HPDE6-E6E7 (cell line): ENCODE data around the gene LCE1E.
A peak's percentile ranks its signal among the peaks of the same experiment; 100 is the strongest.

Experiments used
- DNase-seq: peaks from one replicate; pipeline ENCODE4 v3.0.0; 2011; ENCODE audit warnings: missing footprints; ENCODE audit errors: extremely low spot score

LCE1E gene

DNA sequence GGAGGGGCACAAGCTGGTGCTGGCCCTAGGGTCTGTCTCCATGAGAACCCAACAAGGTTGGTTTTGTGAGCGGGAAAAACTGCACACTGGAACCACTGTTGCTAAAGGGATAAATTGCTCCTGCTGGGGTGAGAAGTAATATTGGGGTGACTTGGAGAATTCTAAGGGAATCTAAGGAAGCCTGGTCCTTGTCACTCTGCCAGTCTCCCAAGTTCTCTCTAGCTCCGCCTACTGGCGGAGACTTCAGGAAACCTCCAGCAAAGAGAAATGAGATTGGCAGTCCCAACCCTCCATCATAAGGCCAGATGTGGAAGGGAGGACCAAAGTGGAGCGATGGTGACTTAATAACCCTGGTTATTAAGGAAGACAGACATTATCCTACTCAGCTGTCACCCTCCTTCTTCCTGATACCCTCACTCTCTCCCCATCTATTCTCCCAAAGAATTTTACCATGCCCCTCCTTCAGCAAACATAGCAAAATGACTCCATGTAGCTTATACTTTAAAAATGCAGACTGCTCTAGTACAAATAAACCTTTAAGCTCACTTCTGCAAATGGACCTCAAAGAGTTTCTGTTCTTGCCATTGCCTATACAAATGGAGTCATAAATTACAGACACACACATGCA, 8.4 kb upstream of the LCE1E start:
- DNase-seq: no peak

DNA sequence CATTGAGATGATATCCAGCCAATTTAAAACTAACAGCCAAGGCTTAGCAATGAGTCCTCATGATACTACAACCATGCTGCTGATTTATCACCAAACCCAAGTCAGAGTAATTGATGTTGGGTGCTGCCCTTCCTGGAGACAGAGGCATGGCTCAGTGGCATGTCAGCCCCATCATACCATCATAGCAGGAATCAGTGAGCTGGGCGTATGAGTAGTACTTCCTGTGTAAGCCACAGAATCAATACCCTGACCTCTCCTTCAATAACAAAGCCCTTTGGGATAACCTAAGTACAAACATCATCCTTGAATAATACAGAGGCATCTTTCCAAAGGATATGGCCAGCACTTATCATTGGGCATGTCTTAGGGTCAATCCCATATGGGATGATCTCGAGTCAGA, 3.0 kb upstream of the LCE1E start:
- no peak for DNase-seq

DNA sequence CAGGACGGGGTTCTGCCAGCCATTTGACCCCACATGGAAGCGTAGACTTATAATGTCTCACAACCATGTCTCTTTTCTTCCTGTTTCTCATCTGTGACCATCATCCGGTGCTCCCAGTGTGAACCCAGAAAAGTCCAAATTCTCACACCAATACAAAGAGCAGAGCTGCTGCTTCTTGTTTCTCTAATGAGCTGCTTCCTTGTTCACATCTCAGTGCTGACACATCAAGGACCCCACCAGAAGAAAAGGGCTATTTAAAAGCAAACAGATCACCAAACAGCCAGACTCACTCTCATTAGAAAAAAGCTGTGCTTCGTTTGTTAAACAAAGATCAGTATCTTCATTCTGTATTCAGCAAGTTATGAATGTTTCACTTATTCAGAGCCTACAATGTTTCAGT, 9.6 kb downstream of the LCE1E start:
- DNase-seq: no peak

DNA sequence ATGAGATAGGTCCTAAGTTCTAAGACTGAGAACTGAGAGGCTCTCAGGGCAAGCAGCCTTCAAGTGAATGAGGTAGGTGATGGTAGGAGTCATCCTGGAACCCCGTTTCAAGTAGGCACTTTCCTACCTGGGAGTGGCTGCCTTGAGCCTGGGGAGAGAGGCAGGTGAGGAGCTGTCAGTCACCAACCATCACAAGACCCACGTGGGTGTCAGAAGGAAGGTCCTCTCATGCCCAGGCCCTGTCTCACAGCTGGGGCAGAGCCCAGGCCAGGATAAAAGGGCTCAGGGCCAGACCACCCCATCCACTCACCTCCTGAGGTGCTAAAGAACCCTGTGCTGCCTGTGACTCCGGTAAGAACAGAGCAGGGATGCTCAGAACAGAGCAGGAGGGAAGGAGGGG, 10.4 kb downstream of the LCE1E start, which contains the start of gene LCE1D:
Gene LCE1D (plus strand): TSS at position 301 of the 400 bp plus-strand sequence. CDS start 1,074 bp downstream, outside the sequence.
- DNase-seq: no peak

DNA sequence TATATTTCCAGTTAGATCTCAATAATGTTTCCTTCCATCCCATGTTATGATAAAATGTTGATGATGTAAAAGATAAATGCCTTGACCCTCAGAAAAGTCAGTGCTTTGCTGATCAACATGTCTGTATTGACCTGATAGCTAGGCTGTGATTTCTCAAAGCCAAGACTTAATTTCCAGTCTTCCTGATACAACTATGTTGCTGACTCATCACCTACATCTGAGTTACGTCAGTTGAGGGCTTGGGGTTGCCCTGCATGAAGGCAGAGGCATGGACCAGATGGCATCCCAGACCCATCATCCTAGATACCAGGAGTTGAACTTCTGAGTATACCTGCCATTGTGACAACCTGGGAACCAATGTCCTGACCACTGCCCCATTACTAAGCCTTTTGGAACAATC, 15.3 kb downstream of the LCE1E start:
- no peak for DNase-seq

DNA sequence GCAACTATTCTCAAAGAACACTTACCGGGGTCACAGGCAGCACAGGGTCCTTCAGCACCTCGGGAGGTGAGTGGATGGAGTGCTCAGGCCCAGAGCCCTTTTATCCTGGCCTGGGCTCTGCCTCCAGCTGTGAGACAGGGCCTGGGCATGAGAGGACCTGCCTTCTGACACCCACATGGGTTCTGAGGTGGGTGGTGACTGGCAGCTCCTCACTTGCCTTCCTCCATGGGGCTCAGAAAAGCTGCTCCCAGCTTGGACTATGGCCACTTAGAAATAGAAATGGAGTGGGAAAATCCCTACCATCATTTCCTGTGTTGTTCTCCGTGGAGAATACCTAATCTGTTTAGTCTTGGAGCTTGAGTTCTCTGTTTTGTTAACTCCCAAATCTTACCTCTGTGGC, 20.5 kb downstream of the LCE1E start, which contains the start of gene LCE1C:
Gene LCE1C (minus strand): TSS at position 76 of the 400 bp plus-strand sequence. CDS start 1,173 bp downstream, outside the sequence.
- DNase-seq: no peak

DNA sequence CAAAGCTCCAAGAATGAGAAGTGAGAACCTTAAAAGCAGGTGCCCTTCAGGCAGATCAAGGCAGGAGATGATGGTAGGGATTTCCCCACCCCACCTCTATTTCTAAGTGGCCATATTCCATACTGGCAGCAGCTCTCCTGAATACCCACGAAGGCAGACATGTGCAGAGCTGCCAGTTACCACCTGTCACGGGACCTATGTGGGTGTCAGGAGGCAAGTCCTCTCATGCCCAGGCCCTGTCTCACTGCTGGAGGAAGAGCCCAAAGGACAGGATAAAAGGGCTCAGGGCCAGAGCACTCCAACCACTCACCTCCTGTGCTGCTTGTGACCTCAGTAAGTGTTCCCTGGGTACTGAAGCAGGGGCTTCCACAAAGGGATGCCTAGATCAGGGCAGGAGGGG, 25.0 kb downstream of the LCE1E start:
- DNase-seq: peak; percentile 28

DNA sequence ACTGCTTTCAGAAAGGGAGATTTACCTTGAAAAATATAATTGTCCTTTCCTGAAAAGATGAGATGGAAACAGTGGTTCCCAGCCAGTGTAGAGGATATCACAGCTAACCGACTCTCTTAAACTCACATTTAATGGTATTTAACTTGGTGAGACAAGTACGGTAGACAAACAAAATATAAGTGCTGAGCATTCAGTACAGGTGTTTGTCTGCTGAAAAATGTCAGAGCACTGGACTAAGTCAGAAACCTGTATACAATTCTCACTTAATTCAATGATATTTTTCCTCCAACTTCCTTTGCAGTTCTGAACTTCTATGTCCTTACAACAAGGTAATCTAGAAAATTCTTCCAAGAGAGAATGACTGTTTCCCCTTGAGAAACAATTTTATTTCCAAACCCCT, 25.6 kb downstream of the LCE1E start, which contains the start of gene LCE1B:
Gene LCE1B (plus strand): TSS at position 301 of the 400 bp plus-strand sequence. CDS start 476 bp downstream, outside the sequence.
- no peak for DNase-seq

DNA sequence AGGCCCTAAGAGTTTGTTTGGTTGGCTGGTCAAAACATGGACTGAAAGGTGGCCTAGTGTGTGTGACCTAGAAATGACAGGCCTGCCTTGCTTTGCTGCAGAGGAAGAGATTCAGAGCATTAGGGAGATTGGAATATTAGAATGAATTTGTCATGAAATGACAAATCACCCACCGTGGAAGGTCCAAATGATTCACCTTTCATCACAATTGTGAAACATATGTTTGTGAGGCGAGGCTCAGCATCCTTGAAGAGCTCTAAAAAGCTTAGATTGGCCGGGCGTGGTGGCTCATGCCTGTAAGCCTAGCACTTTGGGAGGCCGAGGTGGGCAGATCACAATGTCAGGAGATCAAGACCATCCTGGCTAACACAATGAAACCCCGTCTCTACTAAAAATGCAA, 31.3 kb downstream of the LCE1E start:
- DNase-seq: no peak

DNA sequence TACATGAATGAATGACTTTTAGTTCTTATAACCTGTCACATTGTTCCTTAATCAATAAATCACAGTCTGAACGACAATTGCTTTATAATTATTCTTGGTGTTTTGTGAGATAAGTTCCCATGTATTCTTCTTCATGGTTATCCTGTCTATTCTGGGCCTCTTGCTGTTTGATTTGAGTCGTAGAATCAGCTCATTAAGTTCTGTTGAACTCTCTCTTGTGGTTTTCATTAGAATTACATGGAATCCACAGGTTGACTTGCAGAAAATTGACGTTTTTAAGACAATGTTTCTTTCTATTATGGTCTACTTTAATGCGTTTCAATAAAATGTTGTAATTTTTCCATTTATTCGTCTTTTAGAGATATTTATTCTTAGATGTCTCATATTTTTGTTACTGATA, 37.2 kb downstream of the LCE1E start:
- no peak for DNase-seq

DNA sequence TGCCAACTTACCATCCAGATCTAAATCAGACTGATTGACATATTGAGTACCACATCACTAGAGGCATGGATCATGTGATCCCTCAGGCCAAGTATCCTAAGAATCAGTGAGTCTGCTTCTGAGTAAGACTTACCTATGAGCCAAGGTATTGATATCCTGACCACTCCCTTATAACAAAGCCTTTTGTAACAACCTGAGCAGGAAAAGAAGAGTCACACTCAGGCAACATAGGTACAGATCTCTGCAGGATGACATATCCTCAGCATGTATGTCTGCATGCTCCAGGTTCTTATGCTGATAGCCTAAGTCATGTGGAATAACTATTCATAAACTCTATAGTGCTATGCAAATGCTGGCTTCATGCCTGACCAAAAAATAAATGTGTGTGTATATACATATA, 38.9 kb downstream of the LCE1E start:
- DNase-seq: no peak

DNA sequence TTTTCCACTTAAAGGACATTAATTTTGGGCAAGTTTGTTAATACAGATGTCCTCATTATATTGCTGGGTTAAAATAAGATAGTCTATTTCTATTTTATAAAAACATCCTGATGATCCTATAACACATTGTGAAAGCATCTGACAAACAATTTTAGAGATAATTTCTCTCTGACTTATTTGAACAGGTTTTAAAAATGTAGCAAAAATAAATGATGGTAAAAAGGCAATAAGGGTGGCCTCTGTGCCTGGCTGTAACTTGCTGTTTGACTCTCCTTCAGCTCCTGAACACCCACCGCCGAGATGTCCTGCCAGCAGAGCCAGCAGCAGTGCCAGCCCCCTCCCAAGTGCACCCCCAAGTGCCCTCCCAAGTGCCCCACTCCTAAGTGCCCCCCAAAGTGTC, 41.1 kb downstream of the LCE1E start, which contains the start of gene LCE1A:
Gene LCE1A (plus strand): TSS at position 301 of the 400 bp plus-strand sequence. CDS start 0 bp downstream, at position 301.
- no peak for DNase-seq

DNA sequence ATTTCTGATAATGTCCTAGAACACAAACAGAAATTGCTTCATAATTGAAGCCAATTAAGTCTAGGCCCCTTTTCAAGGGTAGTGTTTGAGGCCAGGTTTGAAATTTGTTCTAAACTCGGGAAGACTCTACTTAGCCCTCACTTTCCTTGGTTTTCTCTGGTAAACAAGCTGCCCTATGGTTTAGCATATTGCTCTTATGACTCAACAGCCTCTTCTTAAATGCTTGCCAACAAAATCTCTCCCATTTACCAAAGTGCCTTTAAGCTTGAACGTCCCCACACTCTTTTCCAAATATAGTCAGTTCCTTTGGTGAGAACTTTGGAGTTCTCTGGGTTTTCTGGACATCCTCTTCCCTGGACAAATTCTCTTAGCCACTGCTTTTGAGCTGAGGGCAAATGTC, 50.8 kb downstream of the LCE1E start:
- DNase-seq: no peak
